Measurements from ENCODE around the gene SLC11A1. TPM values are rescaled to one million over a fixed set of nuclear protein-coding genes. Genes with fewer than 3 reads are reported as not detected.

The SLC11A1 gene
- total and polyA plus RNA-seq, 7 donors = 0.96 to 3.9 (median 2.2) TPM

- H3K27ac ChIP-seq = no peak overlapping the region
- intact Hi-C loops (cut with DNase I) = no loop called here
- H3K36me3 ChIP-seq (ENCODE audit: insufficient read depth in 1 of 2, low read depth in 1 of 2) = no peaks in the 10 kb centered on the region
- WGBS, 3 donors = 70 to 73% (median 72%) methylated on average over 4 of the region's 4 CpGs
- TF ChIP-seq CTCF (IDR thresholded peaks at IDR 0.05) = no peak
- ATAC-seq = no peak
- no peak overlapping the region for H3K4me3 ChIP-seq
- no peaks in the 10 kb centered on the region for H3K9me3 ChIP-seq
- DNase-seq = no peak
- H3K27me3 ChIP-seq (ENCODE audit: insufficient read depth in 3 of 3, low read length in 2 of 3) = no peaks in the 10 kb centered on the region
- H3K4me1 ChIP-seq = no peaks in the 10 kb centered on the region
These were observed 7.3 kb upstream of the SLC11A1 start for GRCh38 chr2:218374795-218375194.

- Histone ChIP-seq H3K4me3 (no peak overlapping the region), H3K9me3 (no peaks in the 10 kb centered on the region), H3K27me3 (ENCODE audit: insufficient read depth in 3 of 3, low read length in 2 of 3) (no peaks in the 10 kb centered on the region), H3K4me1 (no peaks in the 10 kb centered on the region), H3K36me3 (ENCODE audit: insufficient read depth in 1 of 2, low read depth in 1 of 2) (no peaks in the 10 kb centered on the region), H3K27ac (no peak overlapping the region)
- no peak for TF ChIP-seq CTCF (IDR thresholded peaks at IDR 0.05)
- ATAC-seq (no peak), DNase-seq (no peak)
- intact Hi-C loops (cut with DNase I) = no loop called here
- 31 to 34% (median 33%) methylated on average over 2 of the region's 2 CpGs for WGBS, 3 donors
These were observed 6.9 kb upstream of the SLC11A1 start for GRCh38 chr2:218375212-218375611.

GRCh38 chr2:218378053-218378452, 4.0 kb upstream of the SLC11A1 start:
- WGBS, 3 donors = 70 to 81% (median 72%) methylated on average over 5 of the region's 5 CpGs
- TF ChIP-seq CTCF (IDR thresholded peaks at IDR 0.05) = no peak
- Histone ChIP-seq H3K27ac (no peak overlapping the region), H3K9me3 (no peaks in the 10 kb centered on the region), H3K27me3 (ENCODE audit: insufficient read depth in 3 of 3, low read length in 2 of 3) (no peaks in the 10 kb centered on the region), H3K36me3 (ENCODE audit: insufficient read depth in 1 of 2, low read depth in 1 of 2) (no peaks in the 10 kb centered on the region), H3K4me1 (no peaks in the 10 kb centered on the region), H3K4me3 (no peak overlapping the region)
- DNase-seq (no peak), ATAC-seq (no peak)
- intact Hi-C loops (cut with DNase I) = no loop called here

- WGBS, 3 donors = 89 to 91% (median 90%) methylated on average over 6 of the region's 6 CpGs
- no peak for DNase-seq
- H3K36me3 ChIP-seq (ENCODE audit: insufficient read depth in 1 of 2, low read depth in 1 of 2) = no peaks in the 10 kb centered on the region
- no peaks in the 10 kb centered on the region for H3K9me3 ChIP-seq
- intact Hi-C loops (cut with DNase I) = no loop called here
- no peaks in the 10 kb centered on the region for H3K4me1 ChIP-seq
- no peak overlapping the region for H3K27ac ChIP-seq
- no peaks in the 10 kb centered on the region for H3K27me3 ChIP-seq (ENCODE audit: insufficient read depth in 3 of 3, low read length in 2 of 3)
- no peak for ATAC-seq
- H3K4me3 ChIP-seq = no peak overlapping the region
- TF ChIP-seq CTCF (IDR thresholded peaks at IDR 0.05) = no peak
These were observed 712 bp downstream of the SLC11A1 start for GRCh38 chr2:218382785-218383184.

- WGBS, 3 donors = 80 to 89% (median 83%) methylated on average over 10 of the region's 10 CpGs
- DNase-seq (no peak), ATAC-seq (peak in 2 of 4 donors; percentile 32 to 58)
- H3K4me1 ChIP-seq = no peaks in the 10 kb centered on the region
- H3K27me3 ChIP-seq (ENCODE audit: insufficient read depth in 3 of 3, low read length in 2 of 3) = no peaks in the 10 kb centered on the region
- no peak for TF ChIP-seq CTCF (IDR thresholded peaks at IDR 0.05)
- no peak overlapping the region for H3K4me3 ChIP-seq
- no peaks in the 10 kb centered on the region for H3K36me3 ChIP-seq (ENCODE audit: insufficient read depth in 1 of 2, low read depth in 1 of 2)
- intact Hi-C loops (cut with DNase I) = no loop called here
- no peaks in the 10 kb centered on the region for H3K9me3 ChIP-seq
- no peak overlapping the region for H3K27ac ChIP-seq
These were observed 1.9 kb downstream of the SLC11A1 start for GRCh38 chr2:218383892-218384519.
